ENCODE results near the gene BET1. TPM values are rescaled to one million over a fixed set of nuclear protein-coding genes. Genes with fewer than 3 reads are reported as not detected.

BET1 gene
- total RNA-seq, 1 experiment from 2014 or later, result 21.4 TPM

- Histone ChIP-seq H3K56ac (ENCODE audit: insufficient read length, low read depth, low read length) (no peak overlapping the region), H2AK5ac (ENCODE audit: insufficient read length, low read length) (no peak overlapping the region)
Measured at GRCh38 chr7:94053532-94053931, 49.4 kb upstream of the BET1 start.

More at GRCh38 chr7:94053532-94053931, 49.4 kb upstream of the BET1 start:
- Histone ChIP-seq H4K20me1 (ENCODE audit: control insufficient read depth, insufficient read depth, insufficient read length) (no peaks in the 10 kb centered on the region), H3K27me3 (ENCODE audit: insufficient read depth, low read length) (no peaks in the 10 kb centered on the region), H2BK15ac (ENCODE audit: low read depth, low read length) (no peak overlapping the region), H4K5ac (ENCODE audit: insufficient read length, low read depth, low read length) (no peak overlapping the region), H3K4ac (ENCODE audit: low read depth, low read length) (no peak overlapping the region), H3T11ph (ENCODE audit: low read length) (no peak overlapping the region), H3K27ac (ENCODE audit: insufficient read length, low read depth, low read length) (no peak overlapping the region), H4K8ac (replicated peaks; ENCODE audit: insufficient read length, low read depth, low read length) (no peak overlapping the region), H3K79me1 (ENCODE audit: insufficient read depth, low read depth, low read length, poor library complexity, severe bottlenecking) (no peaks in the 10 kb centered on the region), H2BK20ac (ENCODE audit: low read depth, low read length, poor library complexity, severe bottlenecking) (no peak overlapping the region), H3K23ac (ENCODE audit: insufficient read length, low read depth, low read length) (no peak overlapping the region), H2BK120ac (ENCODE audit: low read depth, low read length, poor library complexity, severe bottlenecking) (no peak overlapping the region), H3K4me2 (ENCODE audit: insufficient read depth, insufficient read length, low read length) (no peak overlapping the region), H4K91ac (ENCODE audit: insufficient read length, low read depth, low read length) (no peak overlapping the region), H3K9me3 (ENCODE audit: control insufficient read depth, low read depth, low read length) (no peaks in the 10 kb centered on the region), H2AFZ (ENCODE audit: low read length) (no peak overlapping the region), H3K9ac (ENCODE audit: extremely low read depth, insufficient read length, low read length) (no peak overlapping the region), H3K4me1 (ENCODE audit: insufficient read depth, low read length) (peaks cover 4% of the 10 kb centered on the region; the same call in 1 of the 2 replicates), H3K79me2 (ENCODE audit: insufficient read depth, low read length) (no peaks in the 10 kb centered on the region), H3K14ac (ENCODE audit: insufficient read depth, low read length) (no peak overlapping the region), H3K18ac (ENCODE audit: insufficient read length, low read depth, low read length) (no peak overlapping the region), H2BK5ac (ENCODE audit: insufficient read length, low read length) (no peak overlapping the region), H2BK12ac (ENCODE audit: insufficient read length, low read depth, low read length) (no peak overlapping the region), H3K23me2 (ENCODE audit: insufficient read length, low read depth, low read length, poor library complexity, severe bottlenecking) (no peaks in the 10 kb centered on the region)
- Mint-ChIP-seq H3K27ac (no peak overlapping the region), H3K4me3 (no peak overlapping the region), H3K4me1 (peaks cover 19 to 22% of the 10 kb centered on the region in 2 experiments), H3K9me3 (no peaks in the 10 kb centered on the region), H3K27me3 (ENCODE audit: low read depth) (no peaks in the 10 kb centered on the region), H3K36me3 (ENCODE audit: insufficient read depth in 1 of 3, low read depth in 3 of 3) (no peaks in the 10 kb centered on the region)
- no peak for DNase-seq
- TF ChIP-seq, protein P1, sequence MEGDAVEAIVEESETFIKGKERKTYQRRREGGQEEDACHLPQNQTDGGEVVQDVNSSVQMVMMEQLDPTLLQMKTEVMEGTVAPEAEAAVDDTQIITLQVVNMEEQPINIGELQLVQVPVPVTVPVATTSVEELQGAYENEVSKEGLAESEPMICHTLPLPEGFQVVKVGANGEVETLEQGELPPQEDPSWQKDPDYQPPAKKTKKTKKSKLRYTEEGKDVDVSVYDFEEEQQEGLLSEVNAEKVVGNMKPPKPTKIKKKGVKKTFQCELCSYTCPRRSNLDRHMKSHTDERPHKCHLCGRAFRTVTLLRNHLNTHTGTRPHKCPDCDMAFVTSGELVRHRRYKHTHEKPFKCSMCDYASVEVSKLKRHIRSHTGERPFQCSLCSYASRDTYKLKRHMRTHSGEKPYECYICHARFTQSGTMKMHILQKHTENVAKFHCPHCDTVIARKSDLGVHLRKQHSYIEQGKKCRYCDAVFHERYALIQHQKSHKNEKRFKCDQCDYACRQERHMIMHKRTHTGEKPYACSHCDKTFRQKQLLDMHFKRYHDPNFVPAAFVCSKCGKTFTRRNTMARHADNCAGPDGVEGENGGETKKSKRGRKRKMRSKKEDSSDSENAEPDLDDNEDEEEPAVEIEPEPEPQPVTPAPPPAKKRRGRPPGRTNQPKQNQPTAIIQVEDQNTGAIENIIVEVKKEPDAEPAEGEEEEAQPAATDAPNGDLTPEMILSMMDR (conservative IDR thresholded peaks at IDR 0.05), result no peak
- WGBS (ENCODE audit: extremely low coverage, insufficient read length, low lambda C conversion rate), result no CpG with 5 or more reads among the region's 2 CpGs

Measured in H9 (cell line).